ENCODE data around the gene NCKAP5.

Gene NCKAP5

DNA sequence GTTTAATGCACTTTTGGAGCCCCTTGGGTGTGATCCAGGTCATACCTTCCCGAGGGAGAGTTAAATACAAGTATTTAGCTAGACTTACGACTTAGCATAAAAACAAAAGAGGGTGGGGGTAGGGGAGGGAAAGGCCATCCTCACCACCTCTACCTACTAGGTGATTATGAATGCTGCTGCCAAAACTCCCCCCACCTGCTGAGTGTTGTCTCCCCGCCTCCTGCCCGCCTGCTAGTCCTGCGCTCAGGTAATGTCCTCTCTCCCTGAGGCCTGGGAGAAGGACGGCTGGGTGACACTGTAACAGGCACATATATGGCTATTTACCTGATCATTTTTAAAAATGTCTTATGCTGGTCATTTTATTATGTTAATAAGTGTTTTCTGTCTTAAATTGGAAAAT is 3.0 kb upstream of the NCKAP5 start:
- in situ Hi-C loops (cut with HindIII; ENCODE audit: low sequenced_read_pairs): no loop called here
- H3K4me3 ChIP-seq (ENCODE audit: low read depth, low read length): no peak overlapping the region
- TF ChIP-seq, protein P1, sequence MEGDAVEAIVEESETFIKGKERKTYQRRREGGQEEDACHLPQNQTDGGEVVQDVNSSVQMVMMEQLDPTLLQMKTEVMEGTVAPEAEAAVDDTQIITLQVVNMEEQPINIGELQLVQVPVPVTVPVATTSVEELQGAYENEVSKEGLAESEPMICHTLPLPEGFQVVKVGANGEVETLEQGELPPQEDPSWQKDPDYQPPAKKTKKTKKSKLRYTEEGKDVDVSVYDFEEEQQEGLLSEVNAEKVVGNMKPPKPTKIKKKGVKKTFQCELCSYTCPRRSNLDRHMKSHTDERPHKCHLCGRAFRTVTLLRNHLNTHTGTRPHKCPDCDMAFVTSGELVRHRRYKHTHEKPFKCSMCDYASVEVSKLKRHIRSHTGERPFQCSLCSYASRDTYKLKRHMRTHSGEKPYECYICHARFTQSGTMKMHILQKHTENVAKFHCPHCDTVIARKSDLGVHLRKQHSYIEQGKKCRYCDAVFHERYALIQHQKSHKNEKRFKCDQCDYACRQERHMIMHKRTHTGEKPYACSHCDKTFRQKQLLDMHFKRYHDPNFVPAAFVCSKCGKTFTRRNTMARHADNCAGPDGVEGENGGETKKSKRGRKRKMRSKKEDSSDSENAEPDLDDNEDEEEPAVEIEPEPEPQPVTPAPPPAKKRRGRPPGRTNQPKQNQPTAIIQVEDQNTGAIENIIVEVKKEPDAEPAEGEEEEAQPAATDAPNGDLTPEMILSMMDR (IDR thresholded peaks at IDR 0.05; ENCODE audit: low read depth, low read length, missing control alignments): no peak
- DNase-seq (ENCODE audit: low read depth): no peak

GRCh38 chr2:133570542-133570941 is 2.3 kb upstream of the NCKAP5 start:
- in situ Hi-C loops (cut with HindIII; ENCODE audit: low sequenced_read_pairs): no loop called here
- no peak for DNase-seq (ENCODE audit: low read depth)
- H3K4me3 ChIP-seq (ENCODE audit: low read depth, low read length): no peak overlapping the region
- TF ChIP-seq, protein P1 (IDR thresholded peaks at IDR 0.05; ENCODE audit: low read depth, low read length, missing control alignments): no peak

DNA sequence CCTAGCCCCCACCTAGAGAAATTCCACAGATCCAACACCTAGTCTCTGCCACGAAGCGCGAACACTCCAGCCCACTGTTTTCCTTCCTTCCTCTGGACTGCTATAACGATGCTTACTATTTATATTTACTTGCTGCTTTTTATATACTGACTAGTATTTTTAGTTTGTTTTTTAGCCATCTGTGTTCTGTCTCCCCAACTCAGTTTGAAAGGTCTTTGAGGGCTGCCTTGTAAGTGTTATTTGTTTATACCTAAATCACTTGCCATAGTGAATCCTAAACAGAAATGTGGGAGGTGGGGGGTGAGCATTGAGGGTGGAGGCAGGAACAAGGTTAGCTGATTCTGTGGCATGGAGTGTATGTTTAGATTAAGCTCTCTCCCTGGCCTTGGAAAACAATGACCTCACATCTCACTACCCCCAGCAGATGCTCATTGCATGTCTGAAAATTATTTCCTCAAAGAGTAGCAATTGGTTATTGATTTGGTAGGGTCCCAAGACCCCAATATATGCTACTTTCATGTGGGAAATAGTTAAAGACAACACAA is 1.1 kb upstream of the NCKAP5 start:
- TF ChIP-seq, protein P1 (IDR thresholded peaks at IDR 0.05; ENCODE audit: low read depth, low read length, missing control alignments): no peak
- in situ Hi-C loops (cut with HindIII; ENCODE audit: low sequenced_read_pairs): no loop called here
- H3K4me3 ChIP-seq (ENCODE audit: low read depth, low read length): no peak overlapping the region
- DNase-seq (ENCODE audit: low read depth): no peak

DNA sequence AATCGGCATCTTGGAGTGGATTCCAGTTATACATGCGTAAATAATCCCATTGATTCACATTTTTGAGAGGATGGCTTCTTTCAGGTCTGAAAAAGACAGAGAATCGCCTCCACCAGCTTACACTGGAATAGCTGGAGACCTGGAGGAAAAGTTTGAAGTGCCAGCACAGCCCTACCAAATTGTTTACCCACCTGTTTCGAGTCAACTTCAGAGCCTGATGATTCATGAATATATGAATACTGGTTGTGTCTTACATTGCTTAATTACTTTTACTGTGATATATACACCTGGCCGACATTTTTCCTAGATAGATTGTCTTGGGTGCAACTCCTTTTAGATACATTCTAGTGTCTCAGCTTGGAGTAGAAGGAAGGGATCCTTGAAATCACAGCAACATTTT is 335 bp upstream of the NCKAP5 start:
- in situ Hi-C loops (cut with HindIII; ENCODE audit: low sequenced_read_pairs): no loop called here
- TF ChIP-seq, protein P1 (IDR thresholded peaks at IDR 0.05; ENCODE audit: low read depth, low read length, missing control alignments): no peak
- DNase-seq (ENCODE audit: low read depth): no peak
- H3K4me3 ChIP-seq (ENCODE audit: low read depth, low read length): peak overlapping the region; percentile 11

DNA sequence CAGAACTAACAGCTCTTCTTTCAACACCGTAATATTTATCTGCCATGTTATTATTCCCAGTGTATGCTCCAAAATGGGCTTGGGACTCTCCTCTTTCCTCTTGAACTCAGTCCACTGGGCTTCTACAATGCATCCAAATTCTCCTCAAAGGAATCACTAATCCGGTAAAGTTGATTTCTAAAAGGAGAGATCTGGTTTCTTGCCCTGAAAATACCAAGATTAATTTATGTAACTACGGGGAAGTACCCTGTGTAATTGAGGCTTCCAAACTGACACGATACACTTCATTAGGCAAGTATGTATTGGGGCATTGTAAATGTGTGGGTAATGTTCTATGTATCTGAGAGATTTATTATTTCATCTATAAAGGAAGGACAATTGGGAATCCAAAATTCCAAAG is 5.7 kb downstream of the NCKAP5 start:
- TF ChIP-seq, protein P1 (IDR thresholded peaks at IDR 0.05; ENCODE audit: low read depth, low read length, missing control alignments): no peak
- DNase-seq (ENCODE audit: low read depth): no peak
- H3K4me3 ChIP-seq (ENCODE audit: low read depth, low read length): no peak overlapping the region
- in situ Hi-C loops (cut with HindIII; ENCODE audit: low sequenced_read_pairs): no loop called here

GRCh38 chr2:133561045-133561852 is 7.0 kb downstream of the NCKAP5 start:
- in situ Hi-C loops (cut with HindIII; ENCODE audit: low sequenced_read_pairs): no loop called here
- peak; percentile 81 for DNase-seq (ENCODE audit: low read depth)
- TF ChIP-seq, protein P1 (IDR thresholded peaks at IDR 0.05; ENCODE audit: low read depth, low read length, missing control alignments): peak; percentile 70
- no peak overlapping the region for H3K4me3 ChIP-seq (ENCODE audit: low read depth, low read length)
